HepG2 (cell line): ENCODE data around the gene OGFR. TPM values are rescaled to one million over a fixed set of nuclear protein-coding genes. Genes with fewer than 3 reads are reported as not detected.

Source experiments
- CHD2 ChIP-seq: IDR thresholded peaks from 2 replicates; pipeline ENCODE4 v1.6.1; 2011; ENCODE audit warnings: low read depth, low read length, improper control_type of control experiment
- GATA4 ChIP-seq: sonication (generic); IDR thresholded peaks from 2 replicates; pipeline ENCODE4 v1.6.1; 2016; ENCODE audit warnings: antibody characterized with exemption, low read depth, borderline replicate concordance
- KDM3A ChIP-seq: IDR thresholded peaks from 2 replicates; pipeline ENCODE4 v1.6.1; 2018; ENCODE audit warnings: low read depth, missing compliant biosample characterization
- KLF6 ChIP-seq: IDR thresholded peaks from 2 replicates; pipeline ENCODE4 v1.8.0; 2016; ENCODE audit warnings: missing biosample characterization, missing genetic modification reagents
- MAFK ChIP-seq, 2 experiments: IDR thresholded peaks in 1 of 2; conservative IDR thresholded peaks in 1 of 2; 2 replicates each; pipeline ENCODE4 v1.6.1; 2011; ENCODE audit warnings: improper control_type of control experiment in 2 of 2, low read length in 2 of 2
- MAZ ChIP-seq, 2 experiments: sonication (generic) in 1 of 2; formaldehyde crosslinking in 1 of 2; IDR thresholded peaks; 2 replicates each; pipeline versions ENCODE4 v1.5.0 to v1.6.1; 2012 to 2020; ENCODE audit warnings: low read depth in 2 of 2, mild to moderate bottlenecking in 2 of 2, borderline replicate concordance in 1 of 2, improper control_type of control experiment in 1 of 2, low read length in 1 of 2, missing genetic modification reagents in 1 of 2, moderate library complexity in 1 of 2
- PAX8 ChIP-seq: sonication (generic); formaldehyde crosslinking; IDR thresholded peaks from 2 replicates; pipeline ENCODE4 v1.8.0; 2022; ENCODE audit warnings: mild to moderate bottlenecking, missing genetic modification reagents, borderline replicate concordance
- RXRB ChIP-seq: IDR thresholded peaks from 2 replicates; pipeline ENCODE4 v1.6.1; 2016; ENCODE audit warnings: borderline replicate concordance, missing genetic modification reagents, missing compliant biosample characterization
- SATB2 ChIP-seq: sonication (generic); formaldehyde crosslinking; IDR thresholded peaks from 2 replicates; pipeline ENCODE4 v1.5.0; 2020; ENCODE audit warnings: missing genetic modification reagents
- TRIM24 ChIP-seq: sonication (generic); formaldehyde crosslinking; IDR thresholded peaks from 2 replicates; pipeline ENCODE4 v1.8.0; 2022; ENCODE audit warnings: mild to moderate bottlenecking, missing genetic modification reagents
- XRCC5 ChIP-seq: fragments of 200-400 bp; formaldehyde crosslinking; optimal IDR thresholded peaks from 2 replicates; pipeline ENCODE3; 2017; ENCODE audit warnings: mild to moderate bottlenecking, low read length
- ZFX ChIP-seq: sonication (generic); formaldehyde crosslinking; IDR thresholded peaks from 2 replicates; pipeline ENCODE4 v1.4.0; 2020; ENCODE audit warnings: mild to moderate bottlenecking, low read depth, missing genetic modification reagents, moderate library complexity
- ZNF230 ChIP-seq: sonication (generic); formaldehyde crosslinking; IDR thresholded peaks from 2 replicates; pipeline ENCODE4 v1.4.0; 2020; ENCODE audit warnings: mild to moderate bottlenecking, missing genetic modification reagents
- ZNF251 ChIP-seq: sonication (generic); formaldehyde crosslinking; IDR thresholded peaks from 2 replicates; pipeline ENCODE4 v1.9.0; 2021; ENCODE audit warnings: mild to moderate bottlenecking, missing genetic modification reagents
- ZNF430 ChIP-seq: sonication (generic); formaldehyde crosslinking; IDR thresholded peaks from 2 replicates; pipeline ENCODE4 v1.9.0; 2021; ENCODE audit warnings: mild to moderate bottlenecking, missing genetic modification reagents
- ZNF703 ChIP-seq: sonication (generic); formaldehyde crosslinking; IDR thresholded peaks from 2 replicates; pipeline ENCODE4 v1.5.1; 2020; ENCODE audit warnings: missing genetic modification reagents, mild to moderate bottlenecking, moderate library complexity, borderline replicate concordance
- ZNF720 ChIP-seq: sonication (generic); formaldehyde crosslinking; IDR thresholded peaks from 2 replicates; pipeline ENCODE4 v1.4.0; 2020; ENCODE audit warnings: missing genetic modification reagents
- ZSCAN22 ChIP-seq: sonication (generic); formaldehyde crosslinking; IDR thresholded peaks from 2 replicates; pipeline ENCODE4 v1.4.0; 2020; ENCODE audit warnings: mild to moderate bottlenecking, missing genetic modification reagents
- polyA plus RNA-seq, 8 experiments: library from polyadenylated mRNA; depleted of rRNA in 3 of 8; stranded (reverse) in 7 of 8; unstranded in 1 of 8; fragments of >200 nt; fragmentation: Illumina TruSeq in 4 of 8; extraction: Trizol in 4 of 8; gene quantifications; 2 replicates each; pipeline versions ENCODE4 v1.2.1 to v1.2.3, GENCODE V29; 2011 to 2016; ENCODE audit warnings: low read depth in 4 of 8, missing spikeins in 1 of 8, mixed read lengths in 1 of 8; ENCODE audit not compliant: insufficient read depth in 1 of 8
- total RNA-seq, 5 experiments: library from RNA; depleted of rRNA; stranded (reverse); fragments of >200 nt; fragmentation: Illumina TruSeq; extraction: Trizol; gene quantifications; 2 replicates each; pipeline ENCODE4 v1.2.3, GENCODE V29; 2016; ENCODE audit warnings: low read depth in 1 of 5
- TF ChIP-seq, protein P1 (sequence below): sonication (generic); formaldehyde crosslinking; IDR thresholded peaks from 2 replicates; pipeline ENCODE4 v1.5.0; 2020; ENCODE audit warnings: mild to moderate bottlenecking, missing genetic modification reagents, moderate library complexity
- TF ChIP-seq, protein P2 (sequence below), 2 experiments: sonication (generic) in 1 of 2; formaldehyde crosslinking in 1 of 2; IDR thresholded peaks; 2 replicates each; pipeline versions ENCODE4 v1.4.0 to v1.6.1; 2016 to 2020; ENCODE audit warnings: borderline replicate concordance in 1 of 2, low read depth in 1 of 2, mild to moderate bottlenecking in 1 of 2, missing genetic modification reagents in 1 of 2
- TF ChIP-seq, protein P3 (sequence below): sonication (generic); formaldehyde crosslinking; conservative IDR thresholded peaks from 2 replicates; pipeline ENCODE4 v1.8.0; 2022; ENCODE audit warnings: missing genetic modification reagents

OGFR gene
- total and polyA plus RNA-seq, 2 of the 13 experiments (the other 11 are each of a cell fraction or from before 2014, with no cell fraction given), result 47.7 to 81.8 TPM

DNA sequence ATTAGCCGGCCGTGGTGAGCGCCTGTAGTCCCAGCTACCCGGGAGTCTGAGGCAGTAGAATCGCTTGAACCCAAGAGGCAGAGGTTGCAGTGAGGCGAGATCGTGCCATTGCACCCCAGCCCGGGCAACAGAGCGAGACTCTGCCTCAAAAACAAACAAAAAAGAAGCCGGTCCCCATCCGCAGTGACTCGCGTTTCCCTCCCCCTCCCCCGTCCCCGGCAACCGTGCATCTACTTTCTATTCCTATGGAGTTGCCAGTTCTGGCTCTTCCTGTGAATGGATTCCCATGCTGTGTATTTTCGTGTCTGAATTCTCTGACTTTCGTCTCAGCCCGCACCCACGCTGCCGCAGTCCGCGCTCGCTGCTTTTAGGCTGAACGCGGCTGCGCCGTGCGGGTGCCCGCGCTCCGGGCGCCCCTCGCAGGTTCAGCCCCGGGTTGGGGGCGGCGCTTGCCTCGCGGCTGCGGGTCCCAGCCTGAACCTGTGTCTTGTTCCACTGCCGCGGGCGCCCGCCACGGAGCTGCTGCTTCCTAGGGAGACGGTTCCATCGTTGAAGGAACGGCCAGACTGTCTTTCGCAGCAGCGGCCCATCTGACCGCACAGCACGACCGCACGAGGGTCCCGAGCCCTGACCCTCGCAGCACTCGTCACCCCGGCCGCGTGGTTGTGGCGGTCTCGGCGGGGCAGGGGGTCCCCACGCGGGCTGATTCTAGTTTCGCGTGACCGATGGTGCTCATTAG, 9.4 kb upstream of the OGFR start (continued):
- TF ChIP-seq MAFK (conservative IDR thresholded peaks at IDR 0.05 in 1 of 2, IDR thresholded peaks at IDR 0.05 in 1 of 2; ENCODE audit: low read length in 2 of 2) (no peak), KLF6 (CRISPR knock-in tag) (peak; percentile 50), KDM3A (CRISPR knock-in tag) (peak; percentile 76), TRIM24 (CRISPR knock-in tag) (no peak), GATA4 (0 out of 2 replicates have a peak, but pooled peaks have one; percentile 40), CHD2 (no peak), SATB2 (CRISPR knock-in tag) (no peak), ZSCAN22 (CRISPR knock-in tag) (no peak), ZNF703 (CRISPR knock-in tag) (peak; percentile 75; the same call in 1 of the 2 replicates), ZFX (CRISPR knock-in tag) (peak; percentile 71), ZNF251 (CRISPR knock-in tag) (no peak), ZNF430 (CRISPR knock-in tag) (peak; percentile 72), PAX8 (CRISPR knock-in tag) (no peak), ZNF230 (CRISPR knock-in tag) (peak; percentile 91), XRCC5 (peak; percentile 62), MAZ (IDR thresholded peaks at IDR 0.05; ENCODE audit: borderline replicate concordance, low read depth, low read length) (no peak), MAZ (CRISPR knock-in tag; IDR thresholded peaks at IDR 0.05; ENCODE audit: low read depth) (peak; percentile 86), RXRB (no peak), ZNF720 (CRISPR knock-in tag) (no peak)
- TF ChIP-seq, protein P1, sequence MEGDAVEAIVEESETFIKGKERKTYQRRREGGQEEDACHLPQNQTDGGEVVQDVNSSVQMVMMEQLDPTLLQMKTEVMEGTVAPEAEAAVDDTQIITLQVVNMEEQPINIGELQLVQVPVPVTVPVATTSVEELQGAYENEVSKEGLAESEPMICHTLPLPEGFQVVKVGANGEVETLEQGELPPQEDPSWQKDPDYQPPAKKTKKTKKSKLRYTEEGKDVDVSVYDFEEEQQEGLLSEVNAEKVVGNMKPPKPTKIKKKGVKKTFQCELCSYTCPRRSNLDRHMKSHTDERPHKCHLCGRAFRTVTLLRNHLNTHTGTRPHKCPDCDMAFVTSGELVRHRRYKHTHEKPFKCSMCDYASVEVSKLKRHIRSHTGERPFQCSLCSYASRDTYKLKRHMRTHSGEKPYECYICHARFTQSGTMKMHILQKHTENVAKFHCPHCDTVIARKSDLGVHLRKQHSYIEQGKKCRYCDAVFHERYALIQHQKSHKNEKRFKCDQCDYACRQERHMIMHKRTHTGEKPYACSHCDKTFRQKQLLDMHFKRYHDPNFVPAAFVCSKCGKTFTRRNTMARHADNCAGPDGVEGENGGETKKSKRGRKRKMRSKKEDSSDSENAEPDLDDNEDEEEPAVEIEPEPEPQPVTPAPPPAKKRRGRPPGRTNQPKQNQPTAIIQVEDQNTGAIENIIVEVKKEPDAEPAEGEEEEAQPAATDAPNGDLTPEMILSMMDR, result peak; percentile 33
- TF ChIP-seq, protein P2, sequence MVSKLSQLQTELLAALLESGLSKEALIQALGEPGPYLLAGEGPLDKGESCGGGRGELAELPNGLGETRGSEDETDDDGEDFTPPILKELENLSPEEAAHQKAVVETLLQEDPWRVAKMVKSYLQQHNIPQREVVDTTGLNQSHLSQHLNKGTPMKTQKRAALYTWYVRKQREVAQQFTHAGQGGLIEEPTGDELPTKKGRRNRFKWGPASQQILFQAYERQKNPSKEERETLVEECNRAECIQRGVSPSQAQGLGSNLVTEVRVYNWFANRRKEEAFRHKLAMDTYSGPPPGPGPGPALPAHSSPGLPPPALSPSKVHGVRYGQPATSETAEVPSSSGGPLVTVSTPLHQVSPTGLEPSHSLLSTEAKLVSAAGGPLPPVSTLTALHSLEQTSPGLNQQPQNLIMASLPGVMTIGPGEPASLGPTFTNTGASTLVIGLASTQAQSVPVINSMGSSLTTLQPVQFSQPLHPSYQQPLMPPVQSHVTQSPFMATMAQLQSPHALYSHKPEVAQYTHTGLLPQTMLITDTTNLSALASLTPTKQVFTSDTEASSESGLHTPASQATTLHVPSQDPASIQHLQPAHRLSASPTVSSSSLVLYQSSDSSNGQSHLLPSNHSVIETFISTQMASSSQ (IDR thresholded peaks at IDR 0.05; ENCODE audit: low read depth), result no peak
- TF ChIP-seq, protein P2 (CRISPR knock-in tag; IDR thresholded peaks at IDR 0.05; ENCODE audit: borderline replicate concordance), result peak; percentile 29; the same call in 1 of the 2 replicates
- TF ChIP-seq, protein P3, sequence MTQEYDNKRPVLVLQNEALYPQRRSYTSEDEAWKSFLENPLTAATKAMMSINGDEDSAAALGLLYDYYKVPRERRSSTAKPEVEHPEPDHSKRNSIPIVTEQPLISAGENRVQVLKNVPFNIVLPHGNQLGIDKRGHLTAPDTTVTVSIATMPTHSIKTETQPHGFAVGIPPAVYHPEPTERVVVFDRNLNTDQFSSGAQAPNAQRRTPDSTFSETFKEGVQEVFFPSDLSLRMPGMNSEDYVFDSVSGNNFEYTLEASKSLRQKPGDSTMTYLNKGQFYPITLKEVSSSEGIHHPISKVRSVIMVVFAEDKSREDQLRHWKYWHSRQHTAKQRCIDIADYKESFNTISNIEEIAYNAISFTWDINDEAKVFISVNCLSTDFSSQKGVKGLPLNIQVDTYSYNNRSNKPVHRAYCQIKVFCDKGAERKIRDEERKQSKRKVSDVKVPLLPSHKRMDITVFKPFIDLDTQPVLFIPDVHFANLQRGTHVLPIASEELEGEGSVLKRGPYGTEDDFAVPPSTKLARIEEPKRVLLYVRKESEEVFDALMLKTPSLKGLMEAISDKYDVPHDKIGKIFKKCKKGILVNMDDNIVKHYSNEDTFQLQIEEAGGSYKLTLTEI (CRISPR knock-in tag), result no peak
